Erythroblast (primary cell): ENCODE data around the gene TSTD2.
A peak's percentile ranks its signal among the peaks of the same experiment; 100 is the strongest.
"Not testable (repeated sequence)": the region's sequence is repeated elsewhere in the genome, so short reads cannot be mapped to it uniquely, and the experiment has no call there.

ENCODE experiments used
- GATA1 ChIP-seq: IDR thresholded peaks from 2 replicates; pipeline ENCODE4 v1.6.1; 2011; ENCODE audit warnings: low read depth, mild to moderate bottlenecking, control low read depth, low read length, moderate library complexity
- POLR2A ChIP-seq: IDR thresholded peaks from 2 replicates; pipeline ENCODE4 v1.6.1; 2011; ENCODE audit warnings: mild to moderate bottlenecking, low read length

DNA sequence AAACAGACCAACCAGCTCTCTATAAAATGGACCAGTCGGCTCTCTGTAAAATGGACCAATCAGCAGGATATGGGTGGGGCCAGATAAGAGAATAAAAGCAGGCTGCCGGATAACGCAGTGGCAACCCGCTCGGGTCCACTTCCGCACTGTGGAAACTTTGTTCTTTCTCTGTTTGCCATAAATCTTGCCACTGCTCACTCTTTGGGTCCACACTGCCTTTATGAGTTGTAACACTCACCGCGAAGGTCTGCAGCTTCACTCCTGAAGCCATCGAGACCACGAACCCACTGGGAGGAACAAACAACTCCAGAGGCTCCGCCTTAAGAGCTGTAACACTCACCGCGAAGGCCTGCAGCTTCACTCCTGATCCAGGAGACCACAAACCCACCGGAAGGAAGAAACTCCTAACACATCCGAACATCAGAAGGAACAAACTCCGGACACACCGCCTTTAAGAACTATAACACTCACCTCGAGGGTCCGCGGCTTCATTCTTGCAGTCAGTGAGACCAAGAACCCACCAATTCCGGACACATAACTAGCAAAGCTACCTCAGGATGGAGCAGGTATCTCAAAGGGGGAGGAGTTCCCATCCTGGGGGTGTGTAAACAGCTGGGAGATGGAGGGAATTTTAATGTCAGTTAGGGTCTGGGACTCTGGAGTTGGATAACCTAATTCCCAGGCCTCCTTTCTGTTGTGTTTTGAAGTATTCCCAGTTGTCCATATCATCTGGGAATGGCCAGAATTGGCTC is 58.1 kb downstream of the TSTD2 start:
- peak; percentile 77 for TF ChIP-seq POLR2A
- not testable (repeated sequence) for TF ChIP-seq GATA1
